H9 (cell line): Measurements from ENCODE around the gene TENM3. TPM values are rescaled to one million over a fixed set of nuclear protein-coding genes. Genes with fewer than 3 reads are reported as not detected.
A peak's percentile ranks its signal among the peaks of the same experiment; 100 is the strongest.

Experiments
- DNase-seq: peaks from one replicate; pipeline ENCODE4 v3.0.0-alpha.2; 2017
- H2AFZ ChIP-seq: one replicate; pipeline ENCODE4 v1.6.1; 2013; ENCODE audit warnings: mild to moderate bottlenecking, low read length, control low read depth, moderate library complexity
- H2AK5ac ChIP-seq: 2 replicates; pipeline ENCODE4 v1.6.1; 2013; ENCODE audit warnings: low read length, control low read depth, mixed read lengths; ENCODE audit not compliant: insufficient read length
- H2BK120ac ChIP-seq: one replicate; pipeline ENCODE4 v1.6.1; 2013; ENCODE audit warnings: low read depth, mild to moderate bottlenecking, low read length, control low read depth, inconsistent platforms; ENCODE audit not compliant: poor library complexity, severe bottlenecking
- H2BK12ac ChIP-seq: 2 replicates; pipeline ENCODE4 v1.6.1; 2013; ENCODE audit warnings: low read length, control low read depth, mixed read lengths, low read depth; ENCODE audit not compliant: insufficient read length
- H2BK15ac ChIP-seq: 2 replicates; pipeline ENCODE4 v1.6.1; 2013; ENCODE audit warnings: low read depth, low read length, control low read depth
- H2BK20ac ChIP-seq: one replicate; pipeline ENCODE4 v1.6.1; 2013; ENCODE audit warnings: low read depth, mild to moderate bottlenecking, low read length, control low read depth, inconsistent platforms; ENCODE audit not compliant: poor library complexity, severe bottlenecking
- H2BK5ac ChIP-seq: 2 replicates; pipeline ENCODE4 v1.6.1; 2013; ENCODE audit warnings: low read length, control low read depth, mixed read lengths; ENCODE audit not compliant: insufficient read length
- H3K14ac ChIP-seq: 2 replicates; pipeline ENCODE4 v1.6.1; 2013; ENCODE audit warnings: low read length, control low read depth; ENCODE audit not compliant: insufficient read depth
- H3K18ac ChIP-seq: 2 replicates; pipeline ENCODE4 v1.6.1; 2013; ENCODE audit warnings: low read depth, mild to moderate bottlenecking, mixed read lengths, low read length, control low read depth; ENCODE audit not compliant: insufficient read length
- H3K23ac ChIP-seq: 2 replicates; pipeline ENCODE4 v1.6.1; 2013; ENCODE audit warnings: low read length, control low read depth, mixed read lengths, low read depth; ENCODE audit not compliant: insufficient read length
- H3K23me2 ChIP-seq: 2 replicates; pipeline ENCODE4 v1.6.1; 2013; ENCODE audit warnings: low read depth, mild to moderate bottlenecking, mixed read lengths, low read length, control low read depth; ENCODE audit not compliant: insufficient read length, poor library complexity, severe bottlenecking
- H3K27ac ChIP-seq: 2 replicates; pipeline ENCODE4 v1.5.1; 2013; ENCODE audit warnings: low read length, control low read depth, mixed read lengths, low read depth; ENCODE audit not compliant: insufficient read length
- H3K27me3 ChIP-seq: 2 replicates; pipeline ENCODE4 v1.6.1; 2013; ENCODE audit warnings: low read length, control low read depth, inconsistent platforms; ENCODE audit not compliant: insufficient read depth
- H3K4ac ChIP-seq: 2 replicates; pipeline ENCODE4 v1.6.1; 2013; ENCODE audit warnings: low read depth, mild to moderate bottlenecking, control low read depth, inconsistent platforms, low read length, moderate library complexity
- H3K4me1 ChIP-seq: 2 replicates; pipeline ENCODE4 v1.6.1; 2013; ENCODE audit warnings: low read length, control low read depth, inconsistent platforms; ENCODE audit not compliant: insufficient read depth
- H3K4me2 ChIP-seq: 2 replicates; pipeline ENCODE4 v1.6.1; 2013; ENCODE audit warnings: low read length, control low read depth, mixed read lengths; ENCODE audit not compliant: insufficient read length, insufficient read depth
- H3K56ac ChIP-seq: 2 replicates; pipeline ENCODE4 v1.6.1; 2013; ENCODE audit warnings: low read depth, mild to moderate bottlenecking, mixed read lengths, low read length, control low read depth; ENCODE audit not compliant: insufficient read length
- H3K79me1 ChIP-seq: 2 replicates; pipeline ENCODE4 v1.6.1; 2013; ENCODE audit warnings: low read depth, mild to moderate bottlenecking, moderate library complexity, low read length, control low read depth, inconsistent platforms; ENCODE audit not compliant: insufficient read depth, poor library complexity, severe bottlenecking
- H3K79me2 ChIP-seq: 2 replicates; pipeline ENCODE4 v1.6.1; 2013; ENCODE audit warnings: low read length, control low read depth, inconsistent platforms; ENCODE audit not compliant: insufficient read depth
- H3K9ac ChIP-seq: 2 replicates; pipeline ENCODE4 v1.6.1; 2013; ENCODE audit warnings: low read length, control low read depth, mixed read lengths; ENCODE audit not compliant: insufficient read length; ENCODE audit errors: extremely low read depth
- H3K9me3 ChIP-seq: one replicate; pipeline ENCODE4 v1.6.1; 2013; ENCODE audit warnings: low read depth, low read length, inconsistent platforms; ENCODE audit not compliant: control insufficient read depth
- H3T11ph ChIP-seq: one replicate; pipeline ENCODE4 v1.6.1; 2013; ENCODE audit warnings: mild to moderate bottlenecking, low read length, control low read depth, inconsistent platforms
- H4K20me1 ChIP-seq: one replicate; pipeline ENCODE4 v1.6.1; 2013; ENCODE audit not compliant: control insufficient read depth, insufficient read length, insufficient read depth
- H4K5ac ChIP-seq: 2 replicates; pipeline ENCODE4 v1.6.1; 2013; ENCODE audit warnings: low read depth, mild to moderate bottlenecking, mixed read lengths, low read length, control low read depth; ENCODE audit not compliant: insufficient read length
- H4K8ac ChIP-seq: replicated peaks from 2 replicates; pipeline ENCODE4 v1.6.1; 2013; ENCODE audit warnings: low read length, control low read depth, mixed read lengths, low read depth; ENCODE audit not compliant: insufficient read length
- H4K91ac ChIP-seq: 2 replicates; pipeline ENCODE4 v1.6.1; 2013; ENCODE audit warnings: low read depth, mild to moderate bottlenecking, moderate library complexity, mixed read lengths, low read length, control low read depth; ENCODE audit not compliant: insufficient read length
- H3K27ac Mint-ChIP-seq, 3 experiments: 2 replicates in 2 of 3; 3 replicates in 1 of 3; pipeline ENCODE4 v1.8.0; 2020 to 2021; ENCODE audit warnings: mixed read lengths in 3 of 3, mild to moderate bottlenecking in 1 of 3, moderate library complexity in 1 of 3
- H3K27me3 Mint-ChIP-seq: 2 replicates; pipeline ENCODE4 v1.8.0; 2021; ENCODE audit warnings: low read depth, mild to moderate bottlenecking, moderate library complexity, mixed read lengths
- H3K36me3 Mint-ChIP-seq, 3 experiments: 2 replicates in 2 of 3; 3 replicates in 1 of 3; pipeline ENCODE4 v1.8.0; 2020 to 2021; ENCODE audit warnings: low read depth in 3 of 3, mixed read lengths in 3 of 3; ENCODE audit not compliant: insufficient read depth in 1 of 3
- H3K4me1 Mint-ChIP-seq, 2 experiments: 2 replicates each; pipeline ENCODE4 v1.8.0; 2020; ENCODE audit warnings: mixed read lengths in 2 of 2
- H3K4me3 Mint-ChIP-seq, 2 experiments: 2 replicates in 1 of 2; 3 replicates in 1 of 2; pipeline ENCODE4 v1.8.0; 2020 to 2021; ENCODE audit warnings: mild to moderate bottlenecking in 2 of 2, mixed read lengths in 2 of 2, moderate library complexity in 1 of 2
- H3K9me3 Mint-ChIP-seq, 2 experiments: 2 replicates in 1 of 2; 3 replicates in 1 of 2; pipeline ENCODE4 v1.8.0; 2020; ENCODE audit warnings: mild to moderate bottlenecking in 2 of 2, mixed read lengths in 2 of 2, moderate library complexity in 1 of 2
- WGBS: extraction: QIAGEN DNeasy Blood & Tissue Kit; methylation state at CpG from one replicate; pipeline ENCODE4 v1.1.7; 2013; ENCODE audit warnings: missing lambda C conversion rate, low lambda C conversion rate, mixed read lengths; ENCODE audit not compliant: insufficient read length; ENCODE audit errors: extremely low coverage; 5-methylcytosine and 5-hydroxymethylcytosine counted together
- total RNA-seq: library from RNA; stranded (reverse); gene quantifications from 2 replicates; pipeline ENCODE4 v1.2.1, GENCODE V29; 2021
- TF ChIP-seq, protein P1 (sequence below): fragments of 200-600 bp; sonication (generic); conservative IDR thresholded peaks from 3 replicates; pipeline ENCODE4 v1.8.0; 2021; ENCODE audit warnings: antibody characterized with exemption, mild to moderate bottlenecking

TENM3 gene
- total RNA-seq, 1 experiment from 2014 or later, result 49.6 TPM

- Histone ChIP-seq H3K4me2 (no peak overlapping the region), H3K56ac (no peak overlapping the region), H3T11ph (no peak overlapping the region), H3K4me1 (peaks cover 2% of the 10 kb centered on the region; the same call in 1 of the 2 replicates), H3K9ac (no peak overlapping the region), H3K27me3 (no peaks in the 10 kb centered on the region), H3K4ac (no peak overlapping the region), H4K91ac (no peak overlapping the region), H4K20me1 (no peaks in the 10 kb centered on the region), H2BK5ac (no peak overlapping the region), H3K79me2 (no peaks in the 10 kb centered on the region; the same call in 1 of the 2 replicates), H3K18ac (no peak overlapping the region), H3K23me2 (no peaks in the 10 kb centered on the region), H2AK5ac (no peak overlapping the region), H2BK20ac (no peak overlapping the region), H4K5ac (no peak overlapping the region), H2BK15ac (no peak overlapping the region), H2BK120ac (no peak overlapping the region), H3K23ac (no peak overlapping the region), H3K27ac (no peak overlapping the region), H4K8ac (no peak overlapping the region), H2AFZ (no peak overlapping the region), H3K9me3 (no peaks in the 10 kb centered on the region), H3K14ac (no peak overlapping the region), H2BK12ac (no peak overlapping the region), H3K79me1 (peaks cover 8% of the 10 kb centered on the region)
- no peak overlapping the region for H3K4me3 Mint-ChIP-seq
- no peak for DNase-seq
- peaks cover 8 to 11% of the 10 kb centered on the region in 2 experiments for H3K4me1 Mint-ChIP-seq
- H3K9me3 Mint-ChIP-seq, result peaks cover 6 to 13% of the 10 kb centered on the region in 2 experiments; a peak in 4 of 5 replicates
- TF ChIP-seq, protein P1, sequence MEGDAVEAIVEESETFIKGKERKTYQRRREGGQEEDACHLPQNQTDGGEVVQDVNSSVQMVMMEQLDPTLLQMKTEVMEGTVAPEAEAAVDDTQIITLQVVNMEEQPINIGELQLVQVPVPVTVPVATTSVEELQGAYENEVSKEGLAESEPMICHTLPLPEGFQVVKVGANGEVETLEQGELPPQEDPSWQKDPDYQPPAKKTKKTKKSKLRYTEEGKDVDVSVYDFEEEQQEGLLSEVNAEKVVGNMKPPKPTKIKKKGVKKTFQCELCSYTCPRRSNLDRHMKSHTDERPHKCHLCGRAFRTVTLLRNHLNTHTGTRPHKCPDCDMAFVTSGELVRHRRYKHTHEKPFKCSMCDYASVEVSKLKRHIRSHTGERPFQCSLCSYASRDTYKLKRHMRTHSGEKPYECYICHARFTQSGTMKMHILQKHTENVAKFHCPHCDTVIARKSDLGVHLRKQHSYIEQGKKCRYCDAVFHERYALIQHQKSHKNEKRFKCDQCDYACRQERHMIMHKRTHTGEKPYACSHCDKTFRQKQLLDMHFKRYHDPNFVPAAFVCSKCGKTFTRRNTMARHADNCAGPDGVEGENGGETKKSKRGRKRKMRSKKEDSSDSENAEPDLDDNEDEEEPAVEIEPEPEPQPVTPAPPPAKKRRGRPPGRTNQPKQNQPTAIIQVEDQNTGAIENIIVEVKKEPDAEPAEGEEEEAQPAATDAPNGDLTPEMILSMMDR, result no peak
- peak overlapping the region in 1 of 3 experiments; percentile 42; a peak in 3 of 7 replicates for H3K27ac Mint-ChIP-seq
- peaks cover 8 to 20% (median 9%) of the 10 kb centered on the region in 3 experiments; a peak in 6 of 7 replicates for H3K36me3 Mint-ChIP-seq
- WGBS, result no CpG with 5 or more reads among the region's 1 CpG
- H3K27me3 Mint-ChIP-seq, result no peaks in the 10 kb centered on the region
These were observed 275.2 kb downstream of the TENM3 start for GRCh38 chr4:182518421-182518820.
